OCI-LY7 (cell line): ENCODE measurements around the gene TNFRSF8.

ENCODE experiments used
- EZH2phosphoT487 ChIP-seq: fragments of 200-600 bp; sonication (generic); IDR thresholded peaks from 2 replicates; pipeline ENCODE4 v1.6.1; 2018; ENCODE audit warnings: low read depth, borderline replicate concordance, mild to moderate bottlenecking, mixed run types, antibody characterized with exemption, low read length, moderate library complexity, mixed read lengths
- TF ChIP-seq, protein P1 (sequence below): fragments of 200-600 bp; sonication (generic); conservative IDR thresholded peaks from 2 replicates; pipeline ENCODE4 v1.5.1; 2014; ENCODE audit warnings: mild to moderate bottlenecking, antibody characterized with exemption, low read length, moderate library complexity, mixed read lengths

DNA sequence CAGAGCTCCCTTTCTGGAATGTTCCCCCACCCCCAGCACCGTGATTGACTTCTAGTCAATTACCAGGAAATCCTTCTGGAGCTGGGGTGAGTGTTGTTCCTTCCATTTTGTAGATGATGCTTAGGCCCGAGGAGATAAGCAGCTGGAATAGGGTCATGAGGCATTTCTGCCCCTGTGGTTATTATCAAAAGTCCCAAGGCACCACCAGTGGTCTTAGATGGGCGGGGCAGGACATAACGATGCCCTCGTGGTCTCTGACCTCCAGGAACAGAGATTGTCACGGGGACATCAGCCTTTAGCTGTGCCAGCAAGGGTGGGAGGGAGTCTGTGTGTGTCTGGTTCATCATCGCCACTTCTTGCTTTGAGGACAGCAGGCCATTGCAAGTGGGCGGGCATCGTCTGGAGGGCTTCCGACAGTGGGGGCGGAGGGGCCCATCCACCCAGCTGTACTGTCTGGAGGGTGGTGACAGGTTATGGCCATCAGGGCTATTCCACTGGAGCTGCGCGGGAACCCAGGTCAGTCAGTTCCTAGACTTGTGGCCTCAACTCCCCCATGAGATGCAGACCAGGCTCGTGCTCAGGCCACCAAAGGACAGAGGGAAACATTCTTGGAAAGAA is 22.6 kb downstream of the TNFRSF8 start:
- TF ChIP-seq, protein P1, sequence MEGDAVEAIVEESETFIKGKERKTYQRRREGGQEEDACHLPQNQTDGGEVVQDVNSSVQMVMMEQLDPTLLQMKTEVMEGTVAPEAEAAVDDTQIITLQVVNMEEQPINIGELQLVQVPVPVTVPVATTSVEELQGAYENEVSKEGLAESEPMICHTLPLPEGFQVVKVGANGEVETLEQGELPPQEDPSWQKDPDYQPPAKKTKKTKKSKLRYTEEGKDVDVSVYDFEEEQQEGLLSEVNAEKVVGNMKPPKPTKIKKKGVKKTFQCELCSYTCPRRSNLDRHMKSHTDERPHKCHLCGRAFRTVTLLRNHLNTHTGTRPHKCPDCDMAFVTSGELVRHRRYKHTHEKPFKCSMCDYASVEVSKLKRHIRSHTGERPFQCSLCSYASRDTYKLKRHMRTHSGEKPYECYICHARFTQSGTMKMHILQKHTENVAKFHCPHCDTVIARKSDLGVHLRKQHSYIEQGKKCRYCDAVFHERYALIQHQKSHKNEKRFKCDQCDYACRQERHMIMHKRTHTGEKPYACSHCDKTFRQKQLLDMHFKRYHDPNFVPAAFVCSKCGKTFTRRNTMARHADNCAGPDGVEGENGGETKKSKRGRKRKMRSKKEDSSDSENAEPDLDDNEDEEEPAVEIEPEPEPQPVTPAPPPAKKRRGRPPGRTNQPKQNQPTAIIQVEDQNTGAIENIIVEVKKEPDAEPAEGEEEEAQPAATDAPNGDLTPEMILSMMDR = no peak
- no peak for TF ChIP-seq EZH2phosphoT487
